HCT116 (cell line): ENCODE results near the gene NSD2. TPM values are rescaled to one million over a fixed set of nuclear protein-coding genes. Genes with fewer than 3 reads are reported as not detected.

Experiments
- ATAC-seq: fragments of 200-7000 bp; cut with Tn5 transposase; 2 replicates; pipeline ENCODE4 v1.9.1; 2020; ENCODE audit warnings: mild to moderate bottlenecking, moderate library complexity
- BruUV-seq: library from RNA; stranded (reverse); fragments of 400-500 nt; replicated peaks from 2 replicates; lab custom pipeline; 2021; lab: Mats Ljungman, UMichigan
- CTCF ChIA-PET: fragments of 300-600 bp; sonication (Branson Sonifier 250); formaldehyde crosslinking; loops from one replicate; lab custom pipeline; 2021; ENCODE audit warnings: antibody characterized with exemption; lab: Charles Lee
- POLR2A ChIA-PET: fragments of 300-600, 350-600 bp; sonication (Branson Sonifier 250); formaldehyde crosslinking; loops from one replicate; lab custom pipeline; 2021; ENCODE audit warnings: antibody characterized with exemption; lab: Charles Lee
- RAD21 ChIA-PET, 2 experiments: fragments of 300-600 bp; sonication (Branson Sonifier 250); formaldehyde crosslinking; loops; one replicate each; lab custom pipeline; 2023; ENCODE audit warnings: low total read pairs in 2 of 2; ENCODE audit not compliant: uncharacterized antibody in 2 of 2, unreplicated experiment in 2 of 2, low non-redundant PET in 1 of 2; lab: Charles Lee
- DNase-seq: peaks from one replicate; pipeline ENCODE4 v3.0.0-alpha.2; 2010; ENCODE audit warnings: low read depth, low spot score
- H2AFZ ChIP-seq: fragments of 200-600 bp; shearing (Covaris generic), sonication (generic); 2 replicates; pipeline ENCODE4 v1.6.1; 2017; ENCODE audit warnings: low read depth, mixed run types, mixed read lengths, antibody characterized with exemption, low read length; ENCODE audit not compliant: poor library complexity, severe bottlenecking
- H3K27ac ChIP-seq: 2 replicates; pipeline ENCODE4 v1.5.1; 2012; ENCODE audit warnings: low read depth, low read length
- H3K27me3 ChIP-seq: fragments of 200-600 bp; sonication (generic); 2 replicates; pipeline ENCODE4 v1.6.1; 2016; ENCODE audit warnings: mixed run types, low read length, mixed read lengths; ENCODE audit not compliant: insufficient read depth
- H3K36me3 ChIP-seq, 2 experiments: fragments of 200-500 bp in 1 of 2; fragments of 200-600 bp in 1 of 2; sonication (Bioruptor generic) in 1 of 2; sonication (generic) in 1 of 2; 2 replicates each; pipeline versions ENCODE4 v1.5.1 to v1.6.1; 2014 to 2016; ENCODE audit warnings: low read length in 2 of 2, inconsistent platforms in 1 of 2, mixed read lengths in 1 of 2, mixed run types in 1 of 2; ENCODE audit not compliant: insufficient read depth in 2 of 2, control insufficient read depth in 1 of 2
- H3K4me1 ChIP-seq, 2 experiments: fragments of 200-600 bp in 1 of 2; sonication (generic) in 1 of 2; 2 replicates each; pipeline versions ENCODE4 v1.5.1 to v1.6.1; 2012 to 2017; ENCODE audit warnings: low read length in 2 of 2, inconsistent platforms in 1 of 2, mild to moderate bottlenecking in 1 of 2, mixed read lengths in 1 of 2, mixed run types in 1 of 2, moderate library complexity in 1 of 2; ENCODE audit not compliant: insufficient read depth in 2 of 2, control insufficient read depth in 1 of 2
- H3K4me2 ChIP-seq: fragments of 200-600 bp; sonication (generic); 2 replicates; pipeline ENCODE4 v1.6.1; 2017; ENCODE audit warnings: mixed run types, low read length, mixed read lengths
- H3K4me3 ChIP-seq, 2 experiments: fragments of 200-600 bp in 1 of 2; sonication (generic) in 1 of 2; replicated peaks in 1 of 2; 2 replicates each; pipeline ENCODE4 v1.5.1; 2011 to 2016; ENCODE audit warnings: low read length in 2 of 2, control low read depth in 1 of 2, low read depth in 1 of 2, mild to moderate bottlenecking in 1 of 2, mixed read lengths in 1 of 2, mixed run types in 1 of 2
- H3K79me2 ChIP-seq: fragments of 200-600 bp; sonication (generic); 2 replicates; pipeline ENCODE4 v1.6.1; 2017; ENCODE audit warnings: mild to moderate bottlenecking, mixed run types, low read length, moderate library complexity, mixed read lengths; ENCODE audit not compliant: insufficient read depth
- H3K9ac ChIP-seq: fragments of 200-600 bp; sonication (generic); 2 replicates; pipeline ENCODE4 v1.6.1; 2016; ENCODE audit warnings: low read length, mixed read lengths
- H3K9me2 ChIP-seq: fragments of 200-600 bp; sonication (generic), shearing (Covaris generic); 2 replicates; pipeline ENCODE4 v1.6.1; 2017; ENCODE audit warnings: mixed run types, mild to moderate bottlenecking, moderate library complexity; ENCODE audit not compliant: insufficient read depth
- H3K9me3 ChIP-seq, 2 experiments: fragments of 200-500 bp in 1 of 2; fragments of 200-600 bp in 1 of 2; sonication (Bioruptor generic) in 1 of 2; sonication (generic) in 1 of 2; 2 replicates each; pipeline ENCODE4 v1.6.1; 2014 to 2017; ENCODE audit warnings: low read length in 2 of 2, mixed read lengths in 2 of 2, inconsistent platforms in 1 of 2, low read depth in 1 of 2, mild to moderate bottlenecking in 1 of 2, mixed run types in 1 of 2, moderate library complexity in 1 of 2; ENCODE audit not compliant: control insufficient read depth in 1 of 2, insufficient read depth in 1 of 2
- H4K20me1 ChIP-seq: fragments of 200-600 bp; sonication (generic), shearing (Covaris generic); 2 replicates; pipeline ENCODE4 v1.6.1; 2017; ENCODE audit warnings: mixed run types, mild to moderate bottlenecking, moderate library complexity; ENCODE audit not compliant: insufficient read depth
- ATF3 ChIP-seq: IDR thresholded peaks from 2 replicates; pipeline ENCODE4 v1.6.1; 2012
- EGR1 ChIP-seq: IDR thresholded peaks from 2 replicates; pipeline ENCODE4 v1.6.1; 2012; ENCODE audit warnings: low read depth
- ELF1 ChIP-seq: IDR thresholded peaks from 2 replicates; pipeline ENCODE4 v1.6.1; 2012; ENCODE audit warnings: low read depth, borderline replicate concordance
- EZH2 ChIP-seq: fragments of 200-600 bp; sonication (generic); IDR thresholded peaks from 2 replicates; pipeline ENCODE4 v1.6.1; 2017; ENCODE audit warnings: antibody characterized with exemption, mixed run types
- EZH2phosphoT487 ChIP-seq: fragments of 200-600 bp; IDR thresholded peaks from 2 replicates; pipeline ENCODE4 v1.6.1; 2018; ENCODE audit warnings: antibody characterized with exemption, borderline replicate concordance
- JUND ChIP-seq: IDR thresholded peaks from 2 replicates; pipeline ENCODE4 v1.6.1; 2012
- POLR2A ChIP-seq: IDR thresholded peaks from 2 replicates; pipeline ENCODE4 v1.7.0; 2011; ENCODE audit warnings: borderline replicate concordance; ENCODE audit not compliant: insufficient read depth, insufficient read length; ENCODE audit errors: extremely low read depth
- POLR2AphosphoS5 ChIP-seq: IDR thresholded peaks from 2 replicates; pipeline ENCODE4 v1.6.1; 2011; ENCODE audit warnings: mild to moderate bottlenecking, low read depth, low read length, moderate library complexity
- SP1 ChIP-seq: IDR thresholded peaks from 2 replicates; pipeline ENCODE4 v1.6.1; 2012; ENCODE audit warnings: low read depth
- TCF7L2 ChIP-seq: IDR thresholded peaks from 2 replicates; pipeline ENCODE4 v1.7.0; 2011; ENCODE audit warnings: borderline replicate concordance, inconsistent platforms; ENCODE audit not compliant: insufficient read depth, insufficient read length; ENCODE audit errors: extremely low read depth
- ZFX ChIP-seq: fragments of 450-650 bp; IDR thresholded peaks from 2 replicates; pipeline ENCODE4 v1.6.1; 2017
- intact Hi-C: fragments of 100-400 bp; cut with micrococcal nuclease; formaldehyde crosslinking; loops from 2 replicates; pipeline ENCODE4 v1.10.0; 2022
- total RNA-seq: library from RNA; stranded (reverse); gene quantifications from one replicate; pipeline ENCODE4 v1.2.1, GENCODE V29; 2021; ENCODE audit not compliant: unreplicated experiment
- TF ChIP-seq, protein P1 (sequence below): IDR thresholded peaks from 2 replicates; pipeline ENCODE4 v1.6.1; 2011; ENCODE audit warnings: mild to moderate bottlenecking, low read length, moderate library complexity; ENCODE audit not compliant: insufficient replicate concordance; ENCODE audit errors: extremely low read depth
- TF ChIP-seq, protein P2 (sequence below), 3 experiments: fragments of 200-600 bp in 1 of 3; sonication (generic) in 1 of 3; IDR thresholded peaks in 2 of 3; conservative IDR thresholded peaks in 1 of 3; 2 replicates each; pipeline ENCODE4 v1.5.1; 2012 to 2017; ENCODE audit warnings: low read depth in 2 of 3, low read length in 2 of 3, antibody characterized with exemption in 1 of 3, borderline replicate concordance in 1 of 3, control low read depth in 1 of 3, mild to moderate bottlenecking in 1 of 3, mixed read lengths in 1 of 3, mixed run types in 1 of 3, moderate library complexity in 1 of 3; ENCODE audit not compliant: insufficient read depth in 1 of 3

The NSD2 gene
- total RNA-seq, 1 experiment from 2014 or later, result 145 TPM

DNA sequence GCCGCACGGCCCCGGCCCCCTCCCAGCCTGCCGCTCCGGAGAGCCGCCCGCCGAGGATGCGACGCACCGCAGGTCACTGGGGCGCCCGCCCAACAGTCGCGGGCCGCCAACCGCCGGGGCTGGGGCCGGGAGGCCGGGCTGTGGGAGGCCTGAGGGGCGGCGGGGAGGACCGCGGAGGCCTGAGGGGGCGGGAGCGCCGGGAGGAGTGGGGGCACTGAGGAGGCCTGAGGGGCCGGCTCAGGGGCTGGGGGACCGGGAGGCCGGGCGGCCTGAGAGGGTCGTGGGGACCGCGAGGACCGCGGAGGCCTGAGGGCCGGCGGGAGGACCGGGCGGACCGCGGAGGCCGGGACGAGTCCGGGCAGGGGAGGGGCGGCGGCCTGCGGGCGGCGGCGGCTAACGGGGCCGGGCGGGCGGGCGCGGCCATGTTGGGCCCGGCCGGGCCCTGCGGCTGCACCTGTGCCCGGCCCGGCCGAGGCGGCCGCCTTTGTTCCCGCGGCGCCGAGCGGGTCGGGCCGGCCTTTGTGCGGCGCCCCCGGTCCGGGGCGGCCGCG is 353 bp downstream of the NSD2 start:
- peak overlapping the region; percentile 76 for H3K4me2 ChIP-seq
- peak; percentile 8 for ATAC-seq
- no peak overlapping the region for H2AFZ ChIP-seq
- peak overlapping the region; percentile 84 for H3K27ac ChIP-seq
- BruUV-seq, result no TSS peak
- peak overlapping the region; percentile 70 to 92 for H3K4me3 ChIP-seq
- POLR2A ChIA-PET, result no interaction called here
- H3K36me3 ChIP-seq, result no peaks in the 10 kb centered on the region
- peaks cover 26 to 52% of the 10 kb centered on the region in 2 experiments for H3K4me1 ChIP-seq
- H3K79me2 ChIP-seq, result peaks cover 47% of the 10 kb centered on the region
- CTCF ChIA-PET, result no interaction called here
- RAD21 ChIA-PET, result no interaction called here
- no peak for DNase-seq
- peaks cover 3% of the 10 kb centered on the region; the same call in 1 of the 2 replicates for H4K20me1 ChIP-seq
- intact Hi-C loops, result no loop called here
- H3K9me2 ChIP-seq, result no peaks in the 10 kb centered on the region
- no peaks in the 10 kb centered on the region for H3K27me3 ChIP-seq
- peak; percentile 27 for TF ChIP-seq TCF7L2
- peak; percentile 93 for TF ChIP-seq ZFX
- TF ChIP-seq POLR2A, result peak; percentile 21
- TF ChIP-seq EGR1, result no peak
- H3K9ac ChIP-seq, result peak overlapping the region; percentile 88
- no peaks in the 10 kb centered on the region for H3K9me3 ChIP-seq

- POLR2A ChIA-PET, result no interaction called here
- no peaks in the 10 kb centered on the region for H3K9me3 ChIP-seq
- DNase-seq, result no peak
- no peaks in the 10 kb centered on the region for H3K36me3 ChIP-seq
- peak overlapping the region; percentile 88 for H3K9ac ChIP-seq
- no peak overlapping the region for H3K27ac ChIP-seq
- CTCF ChIA-PET, result no interaction called here
- RAD21 ChIA-PET, result no interaction called here
- H3K4me2 ChIP-seq, result peak overlapping the region; percentile 76
- peaks cover 5% of the 10 kb centered on the region; the same call in 1 of the 2 replicates for H4K20me1 ChIP-seq
- H2AFZ ChIP-seq, result no peak overlapping the region
- peaks cover 60% of the 10 kb centered on the region for H3K79me2 ChIP-seq
- TSS peak; percentile 57 for BruUV-seq
- ATAC-seq, result no peak
- no peaks in the 10 kb centered on the region for H3K9me2 ChIP-seq
- intact Hi-C loops, result no loop called here
- H3K4me1 ChIP-seq, result peaks cover 26 to 54% of the 10 kb centered on the region in 2 experiments
- peak overlapping the region; percentile 70 to 92 for H3K4me3 ChIP-seq
- no peaks in the 10 kb centered on the region for H3K27me3 ChIP-seq
- TF ChIP-seq, protein P1, sequence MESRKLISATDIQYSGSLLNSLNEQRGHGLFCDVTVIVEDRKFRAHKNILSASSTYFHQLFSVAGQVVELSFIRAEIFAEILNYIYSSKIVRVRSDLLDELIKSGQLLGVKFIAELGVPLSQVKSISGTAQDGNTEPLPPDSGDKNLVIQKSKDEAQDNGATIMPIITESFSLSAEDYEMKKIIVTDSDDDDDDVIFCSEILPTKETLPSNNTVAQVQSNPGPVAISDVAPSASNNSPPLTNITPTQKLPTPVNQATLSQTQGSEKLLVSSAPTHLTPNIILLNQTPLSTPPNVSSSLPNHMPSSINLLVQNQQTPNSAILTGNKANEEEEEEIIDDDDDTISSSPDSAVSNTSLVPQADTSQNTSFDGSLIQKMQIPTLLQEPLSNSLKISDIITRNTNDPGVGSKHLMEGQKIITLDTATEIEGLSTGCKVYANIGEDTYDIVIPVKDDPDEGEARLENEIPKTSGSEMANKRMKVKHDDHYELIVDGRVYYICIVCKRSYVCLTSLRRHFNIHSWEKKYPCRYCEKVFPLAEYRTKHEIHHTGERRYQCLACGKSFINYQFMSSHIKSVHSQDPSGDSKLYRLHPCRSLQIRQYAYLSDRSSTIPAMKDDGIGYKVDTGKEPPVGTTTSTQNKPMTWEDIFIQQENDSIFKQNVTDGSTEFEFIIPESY, result no peak
- no peak for TF ChIP-seq ELF1
- no peak for TF ChIP-seq EZH2
- TF ChIP-seq ATF3, result no peak
- TF ChIP-seq JUND, result no peak; the same call in 1 of the 2 replicates
- no peak for TF ChIP-seq EZH2phosphoT487
- TF ChIP-seq TCF7L2, result no peak
- TF ChIP-seq POLR2AphosphoS5, result no peak
- no peak for TF ChIP-seq SP1
- TF ChIP-seq, protein P2, sequence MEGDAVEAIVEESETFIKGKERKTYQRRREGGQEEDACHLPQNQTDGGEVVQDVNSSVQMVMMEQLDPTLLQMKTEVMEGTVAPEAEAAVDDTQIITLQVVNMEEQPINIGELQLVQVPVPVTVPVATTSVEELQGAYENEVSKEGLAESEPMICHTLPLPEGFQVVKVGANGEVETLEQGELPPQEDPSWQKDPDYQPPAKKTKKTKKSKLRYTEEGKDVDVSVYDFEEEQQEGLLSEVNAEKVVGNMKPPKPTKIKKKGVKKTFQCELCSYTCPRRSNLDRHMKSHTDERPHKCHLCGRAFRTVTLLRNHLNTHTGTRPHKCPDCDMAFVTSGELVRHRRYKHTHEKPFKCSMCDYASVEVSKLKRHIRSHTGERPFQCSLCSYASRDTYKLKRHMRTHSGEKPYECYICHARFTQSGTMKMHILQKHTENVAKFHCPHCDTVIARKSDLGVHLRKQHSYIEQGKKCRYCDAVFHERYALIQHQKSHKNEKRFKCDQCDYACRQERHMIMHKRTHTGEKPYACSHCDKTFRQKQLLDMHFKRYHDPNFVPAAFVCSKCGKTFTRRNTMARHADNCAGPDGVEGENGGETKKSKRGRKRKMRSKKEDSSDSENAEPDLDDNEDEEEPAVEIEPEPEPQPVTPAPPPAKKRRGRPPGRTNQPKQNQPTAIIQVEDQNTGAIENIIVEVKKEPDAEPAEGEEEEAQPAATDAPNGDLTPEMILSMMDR (IDR thresholded peaks at IDR 0.05 in 2 of 3, conservative IDR thresholded peaks at IDR 0.05 in 1 of 3; ENCODE audit: borderline replicate concordance in 1 of 3, insufficient read depth in 1 of 3, low read depth in 2 of 3, low read length in 2 of 3), result no peak
Measured at GRCh38 chr4:1872870-1873269, 1.7 kb downstream of the NSD2 start.
